HTR-8/SVneo (cell line): ENCODE results near the gene RAB30.
"Not testable (repeated sequence)": the region's sequence is repeated elsewhere in the genome, so short reads cannot be mapped to it uniquely, and the experiment has no call there.

Experiments
- DNase-seq: peaks from one replicate; pipeline ENCODE4 v3.0.0; 2011; ENCODE audit warnings: low spot score, mixed read lengths; ENCODE audit not compliant: insufficient read length
- FAIRE-seq: peaks from 2 replicates; lab custom pipeline; 2011; peaks lifted over from hg19 to GRCh38; lab: Jason Lieb, UNC

The RAB30 gene

DNA sequence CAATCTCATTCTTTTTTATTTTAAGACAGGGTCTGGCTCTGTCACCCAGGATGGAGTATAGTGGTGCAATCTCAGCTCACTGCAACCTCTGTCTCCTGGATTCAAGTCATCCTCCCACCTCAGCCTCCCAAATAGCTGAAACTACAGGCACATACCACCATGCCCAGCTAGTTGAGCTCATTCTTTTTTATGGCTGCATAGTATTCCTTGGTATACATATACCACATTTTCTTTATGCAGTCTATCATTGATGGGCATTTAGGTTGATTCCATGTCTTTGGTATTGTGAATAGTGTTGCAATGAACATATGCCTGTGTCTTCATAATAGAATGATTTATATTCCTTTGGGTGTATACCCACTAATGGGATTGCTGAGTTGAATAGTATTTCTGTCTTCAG, 109.7 kb downstream of the RAB30 start:
- not testable (repeated sequence) for FAIRE-seq

DNA sequence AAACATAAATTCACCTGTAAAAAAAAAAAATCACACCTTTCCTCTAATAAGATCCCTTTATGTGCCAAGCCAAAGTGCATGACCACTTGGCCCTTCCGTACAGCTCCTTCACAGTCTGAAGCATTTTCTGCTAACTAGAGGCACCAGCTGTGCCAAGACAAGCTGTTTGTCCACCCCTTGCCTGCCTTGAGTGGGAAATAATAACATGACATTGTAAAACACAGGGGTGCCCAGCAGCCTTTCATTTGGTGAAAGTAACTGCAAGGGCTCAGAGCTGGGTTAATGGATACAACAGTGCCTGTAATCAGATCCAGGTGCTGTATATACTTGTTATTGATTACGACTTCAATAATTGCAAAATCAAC, 110.9 kb downstream of the RAB30 start:
- FAIRE-seq (no peak), DNase-seq (no peak)

More for the DNA sequence above, 109.7 kb downstream of the RAB30 start:
- not testable (repeated sequence) for DNase-seq

DNA sequence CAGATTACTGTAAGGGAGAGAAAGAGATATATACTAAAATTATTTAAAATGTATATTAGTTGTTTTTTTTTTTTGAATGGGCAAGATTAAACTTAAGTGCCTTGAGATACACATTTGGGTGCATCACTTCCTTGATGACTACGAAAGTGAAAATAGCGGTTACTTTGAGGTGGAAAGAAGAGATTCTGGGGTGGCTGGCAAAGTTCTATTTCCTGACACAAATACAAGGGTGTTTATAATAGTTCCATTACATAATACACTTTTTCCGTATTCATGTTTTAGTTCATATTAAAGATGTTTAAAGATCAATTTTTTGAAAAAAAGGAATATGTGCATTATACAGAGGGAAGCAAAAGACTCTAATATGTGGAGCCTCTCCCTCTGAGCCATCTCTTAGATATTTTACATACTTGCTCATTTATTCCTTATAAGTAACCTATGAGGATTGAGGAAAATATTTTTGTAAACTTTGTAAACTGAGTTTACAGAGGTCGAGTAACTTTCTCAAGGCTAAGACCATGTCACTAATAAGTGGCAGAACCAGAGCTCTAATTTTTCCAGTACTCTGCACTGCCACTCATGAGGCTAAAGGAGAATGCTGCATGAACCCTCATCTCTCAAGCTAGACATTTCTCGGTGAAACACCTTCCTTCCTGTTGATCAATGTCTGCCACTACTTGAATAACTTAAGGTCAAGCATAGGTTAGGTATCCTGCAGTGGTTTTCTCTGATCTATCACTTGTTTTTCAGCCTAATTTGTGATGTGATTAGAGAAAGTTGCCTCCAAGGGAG, 111.5 kb downstream of the RAB30 start:
- DNase-seq, result no peak
- FAIRE-seq, result no peak

DNA sequence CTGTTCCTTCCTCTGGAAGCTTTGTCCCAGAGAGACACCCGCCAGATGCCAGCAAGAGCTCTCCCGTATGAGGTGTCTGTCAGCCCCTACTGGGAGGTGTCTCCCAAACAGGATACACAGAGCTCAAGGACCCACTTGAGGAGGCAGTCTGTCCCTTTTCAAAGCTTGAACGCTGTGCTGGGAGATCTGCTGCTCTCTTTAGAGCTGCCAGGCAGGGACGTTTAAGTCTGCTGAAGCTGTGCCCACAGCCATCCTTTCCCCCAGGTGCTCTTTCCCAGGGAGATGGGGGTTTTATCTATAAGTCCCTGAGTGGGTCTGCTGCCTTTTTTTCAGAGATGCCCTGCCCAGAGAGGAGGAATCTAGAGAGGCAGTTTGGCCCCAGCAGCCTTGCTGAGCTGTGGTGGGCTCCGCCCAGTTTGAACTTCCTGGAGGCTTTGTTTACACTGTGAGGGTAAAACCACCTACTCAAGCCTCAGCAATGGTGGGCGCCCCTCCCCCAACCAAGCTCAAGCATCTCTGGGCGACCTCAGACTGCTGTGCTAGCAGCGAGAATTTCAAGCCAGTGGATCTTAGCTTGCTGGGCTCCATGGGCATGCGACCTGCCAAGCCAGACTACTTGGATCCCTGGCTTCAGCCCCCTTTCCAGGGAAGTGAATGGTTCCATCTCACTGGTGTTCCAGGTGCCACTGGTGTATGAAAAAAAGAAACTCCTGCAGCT, 115.8 kb downstream of the RAB30 start:
- not testable (repeated sequence) for FAIRE-seq, DNase-seq

DNA sequence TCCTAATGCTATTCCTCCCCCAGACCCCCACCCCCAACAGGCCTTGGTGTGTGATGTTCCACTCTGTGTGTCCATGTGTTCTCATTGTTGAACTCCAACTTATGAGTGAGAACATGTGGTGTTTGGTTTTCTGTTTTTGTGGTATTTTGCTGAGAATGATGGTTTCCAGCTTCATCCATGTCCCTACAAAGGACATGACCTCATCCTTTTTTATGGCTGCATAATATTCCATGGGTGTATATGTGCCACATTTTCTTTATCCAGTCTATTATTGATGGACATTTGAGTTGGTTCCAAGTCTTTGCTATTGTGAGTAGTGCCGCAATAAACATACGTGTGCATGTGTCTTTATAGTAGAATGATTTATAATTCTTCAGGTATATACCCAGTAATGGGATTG, 121.2 kb downstream of the RAB30 start:
- DNase-seq, FAIRE-seq: not testable (repeated sequence)

DNA sequence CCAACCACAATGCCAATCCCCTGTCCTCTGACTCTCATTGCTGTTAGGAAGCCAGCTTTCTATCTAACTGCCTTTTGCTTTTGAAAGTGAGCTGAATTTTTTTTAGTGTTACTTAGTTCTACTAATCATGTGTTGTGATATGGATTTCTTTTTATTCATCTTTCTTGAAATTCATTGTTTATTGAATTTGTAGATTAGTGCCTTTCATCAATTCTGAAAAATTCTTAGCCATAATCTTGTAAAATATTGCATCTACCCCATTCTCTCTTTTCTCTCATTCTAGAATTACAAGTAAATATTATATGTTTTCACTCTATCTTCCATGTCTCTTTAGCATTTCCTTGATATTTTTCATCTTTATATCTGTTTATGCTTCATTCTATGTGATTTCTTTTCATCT, 122.3 kb downstream of the RAB30 start:
- no peak for DNase-seq
- no peak for FAIRE-seq

DNA sequence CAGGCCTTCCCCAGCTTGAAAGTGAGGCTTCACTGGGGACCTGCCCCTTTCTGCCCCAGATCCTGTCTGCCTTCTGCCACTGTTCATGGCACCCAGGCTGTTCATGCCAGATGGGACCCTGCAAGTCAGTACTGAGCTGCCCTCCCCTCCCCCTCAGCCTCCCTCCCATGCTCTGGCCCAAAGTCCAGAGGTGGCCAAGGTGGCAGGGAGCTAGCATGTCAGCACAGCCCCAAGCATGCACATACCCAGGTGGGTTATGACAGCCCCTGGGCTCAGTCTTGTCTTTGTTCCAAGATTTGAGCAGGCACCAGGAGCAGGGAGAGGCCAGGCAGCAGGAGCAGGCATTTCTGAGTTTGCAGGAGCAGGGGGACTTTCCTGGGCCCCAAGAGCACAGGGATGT, 126.0 kb downstream of the RAB30 start:
- FAIRE-seq (no peak), DNase-seq (no peak)

DNA sequence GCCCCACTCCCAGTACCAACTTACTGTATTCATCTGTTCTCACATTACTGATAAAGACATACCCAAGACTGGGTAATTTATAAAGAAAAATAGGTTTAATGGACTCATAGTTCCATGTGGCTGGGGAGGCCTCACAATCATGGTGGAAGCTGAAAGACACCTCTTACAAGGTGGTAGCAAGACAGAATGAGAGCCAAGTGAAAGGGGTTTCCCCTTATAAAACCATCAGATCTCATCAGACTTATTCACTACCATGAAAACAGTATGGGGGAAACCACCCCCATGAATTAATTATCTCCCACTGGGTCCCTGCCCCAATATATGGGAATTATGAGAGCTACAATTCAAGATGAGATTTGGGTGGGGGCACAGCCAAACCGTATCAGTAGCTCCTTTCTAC, 126.7 kb downstream of the RAB30 start:
- DNase-seq, FAIRE-seq: not testable (repeated sequence)

DNA sequence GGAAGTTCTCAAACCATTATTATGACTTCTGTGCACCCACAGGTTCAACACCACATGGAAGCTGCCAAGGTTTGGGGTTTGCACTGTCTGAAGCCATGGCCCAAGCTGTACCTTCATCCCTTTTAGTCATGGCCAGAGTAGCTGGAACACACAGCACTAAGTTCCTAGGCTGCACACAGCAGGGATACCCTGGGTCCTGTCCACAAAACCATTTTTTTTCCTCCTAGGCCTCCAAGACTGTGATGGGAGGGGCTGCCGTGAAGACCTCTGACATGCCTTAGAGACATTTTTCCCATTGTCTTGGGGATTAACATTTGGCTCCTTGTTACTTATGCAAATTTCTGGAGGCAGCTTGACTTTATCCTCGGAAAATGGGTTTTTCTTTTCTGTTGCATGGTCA, 127.5 kb downstream of the RAB30 start:
- DNase-seq (no peak), FAIRE-seq (no peak)

DNA sequence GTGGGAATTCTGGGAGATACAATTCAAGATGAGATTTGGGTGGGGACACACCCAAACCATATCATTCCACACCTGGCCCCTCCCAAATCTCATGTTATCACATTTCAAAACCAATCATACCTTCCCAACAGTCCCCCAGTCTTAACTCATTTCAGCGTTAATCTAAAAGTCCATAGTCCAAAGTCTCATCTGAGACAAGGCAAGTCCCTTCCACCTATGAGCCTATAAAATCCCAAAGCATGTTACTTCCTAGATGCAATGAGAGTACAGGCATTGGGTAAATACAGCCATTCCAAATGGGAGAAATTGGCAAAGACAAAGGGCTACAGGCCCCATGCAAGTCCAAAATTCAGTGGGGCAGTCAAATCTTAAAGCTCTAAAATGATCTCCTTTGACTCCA, 128.3 kb downstream of the RAB30 start:
- not testable (repeated sequence) for DNase-seq, FAIRE-seq

DNA sequence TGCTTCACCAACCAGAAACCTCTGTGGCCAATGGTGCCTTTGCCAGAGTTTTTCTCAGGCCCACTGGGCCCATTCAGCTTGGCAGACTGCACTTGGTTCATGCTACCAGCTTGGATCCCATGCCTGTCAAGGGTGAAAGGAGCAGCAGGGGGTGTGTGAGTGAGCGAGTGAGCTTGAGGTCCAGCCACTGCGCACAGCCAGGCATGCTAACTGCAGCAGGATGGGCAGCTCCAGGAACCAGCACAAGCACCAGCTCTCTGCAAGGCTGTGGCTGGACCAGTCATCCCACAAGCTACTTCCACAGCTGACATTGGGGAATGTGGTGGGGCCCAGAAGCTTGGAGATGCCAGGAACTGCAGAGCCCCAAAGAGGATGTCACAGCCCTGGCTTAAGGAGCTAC, 129.3 kb downstream of the RAB30 start:
- DNase-seq (no peak), FAIRE-seq (no peak)

DNA sequence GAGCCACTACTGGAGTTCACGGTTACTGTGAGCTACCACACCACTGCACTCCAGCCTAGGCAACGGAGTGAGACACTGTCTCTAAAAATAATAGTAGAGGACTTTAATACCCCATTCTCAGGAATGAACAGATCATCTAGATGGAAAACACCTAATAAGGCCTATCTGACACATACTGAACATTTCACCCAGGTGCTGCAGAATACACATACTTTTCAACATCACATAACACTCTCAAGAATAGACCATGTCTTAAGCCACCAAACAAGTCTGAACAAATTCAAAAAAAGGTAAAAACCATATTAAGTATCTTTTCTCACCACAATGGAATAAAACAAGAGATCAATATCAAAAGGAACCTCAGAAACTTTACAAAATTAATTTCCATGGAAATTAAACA, 132.2 kb downstream of the RAB30 start:
- DNase-seq (no peak), FAIRE-seq (no peak)

DNA sequence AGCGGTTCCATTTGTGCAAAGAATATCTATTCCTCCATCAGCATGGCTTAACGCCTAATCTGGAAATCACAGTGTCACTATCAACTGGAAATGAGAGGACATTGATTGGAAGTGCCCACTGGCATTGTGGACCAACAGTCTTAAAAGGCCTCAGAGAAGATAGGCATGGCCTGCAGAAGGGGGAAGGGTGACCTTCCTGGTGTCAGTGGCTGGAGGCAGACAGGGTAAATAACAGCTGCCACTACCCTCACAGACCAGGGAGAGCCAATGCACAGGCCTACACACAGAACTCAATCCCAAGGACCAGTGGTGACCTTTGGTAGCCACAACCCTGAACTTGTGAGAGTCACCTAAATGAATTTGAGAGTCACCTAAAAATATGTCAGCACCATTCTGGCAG, 134.1 kb downstream of the RAB30 start:
- FAIRE-seq, result no peak

DNA sequence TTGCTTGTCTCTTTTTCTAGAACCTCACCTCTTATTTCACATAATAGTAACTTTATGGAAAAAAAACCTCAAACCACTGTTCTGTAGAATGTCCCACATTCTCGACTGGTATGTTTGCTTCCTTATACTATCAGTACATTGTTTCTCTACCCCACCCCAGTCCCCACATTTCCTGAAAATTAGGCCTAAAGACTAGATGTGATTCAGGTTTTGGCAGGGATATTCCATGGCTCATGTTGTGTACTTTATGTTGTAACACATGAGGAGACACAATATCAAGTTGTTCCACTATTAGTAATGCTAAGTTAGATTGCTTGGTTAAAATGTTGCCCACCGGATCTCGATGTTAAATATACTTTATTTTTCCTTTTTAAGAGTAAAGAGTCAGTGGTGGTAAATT, 135.4 kb downstream of the RAB30 start:
- DNase-seq (no peak), FAIRE-seq (no peak)

More for the DNA sequence above, 134.1 kb downstream of the RAB30 start:
- DNase-seq, result no peak

DNA sequence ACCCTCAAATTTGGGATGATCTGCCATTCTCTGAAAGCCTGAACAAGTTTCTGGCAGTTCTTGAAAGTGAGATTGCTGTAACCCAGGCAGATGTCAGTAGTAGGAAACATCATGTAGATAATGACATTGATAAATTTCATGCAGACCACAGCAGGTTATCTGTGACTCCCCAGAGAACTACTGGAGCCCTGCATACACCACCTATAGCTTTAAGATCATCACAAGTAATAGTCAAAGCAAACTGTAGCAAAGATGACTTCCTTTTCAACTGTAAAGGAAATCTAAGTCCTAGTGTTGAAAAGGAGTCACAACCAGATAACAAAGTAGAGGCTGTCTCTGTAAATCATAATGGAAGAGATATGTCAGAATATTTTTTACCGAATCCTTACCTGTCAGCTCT, 139.1 kb downstream of the RAB30 start:
- FAIRE-seq, result no peak

DNA sequence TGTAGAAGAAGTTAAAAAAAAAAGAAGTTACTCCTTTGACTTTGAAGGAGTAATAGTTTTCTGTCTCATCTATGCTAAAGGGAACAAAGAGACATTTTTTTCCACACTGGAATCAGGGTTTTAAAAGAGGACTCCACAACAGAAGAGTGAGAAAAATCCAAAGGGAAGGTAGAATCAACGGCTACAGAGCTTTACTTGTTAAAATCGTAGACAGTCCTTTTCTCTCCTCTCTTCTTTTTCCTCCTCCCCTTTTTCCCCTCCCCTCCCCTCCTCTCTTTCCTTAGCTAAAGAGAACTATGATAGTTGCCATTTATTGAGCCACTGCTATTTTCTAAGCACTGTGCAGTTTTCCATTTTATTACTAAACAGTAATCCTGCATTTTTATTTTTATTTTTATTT, 141.0 kb downstream of the RAB30 start:
- FAIRE-seq (no peak), DNase-seq (no peak)

More for the DNA sequence above, 139.1 kb downstream of the RAB30 start:
- no peak for DNase-seq

DNA sequence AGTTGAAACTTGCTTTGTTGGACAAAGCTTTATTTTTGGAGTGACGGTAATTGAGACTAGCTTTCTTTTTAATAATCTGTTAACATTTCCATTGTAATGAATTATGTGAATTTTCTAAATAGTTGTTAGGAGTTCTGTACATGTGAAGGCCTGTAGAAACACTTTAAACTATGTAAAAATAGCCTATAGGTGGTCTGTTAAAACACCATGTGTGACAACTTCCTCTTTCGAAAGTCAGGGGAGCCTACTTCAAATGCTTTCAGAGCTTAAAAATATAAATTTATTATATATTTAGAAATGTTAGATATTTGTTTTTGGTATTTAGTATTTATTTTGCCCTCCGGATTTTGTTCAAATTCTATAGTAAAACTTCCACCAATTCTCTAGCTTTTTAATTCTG, 141.5 kb downstream of the RAB30 start:
- FAIRE-seq (no peak), DNase-seq (no peak)

DNA sequence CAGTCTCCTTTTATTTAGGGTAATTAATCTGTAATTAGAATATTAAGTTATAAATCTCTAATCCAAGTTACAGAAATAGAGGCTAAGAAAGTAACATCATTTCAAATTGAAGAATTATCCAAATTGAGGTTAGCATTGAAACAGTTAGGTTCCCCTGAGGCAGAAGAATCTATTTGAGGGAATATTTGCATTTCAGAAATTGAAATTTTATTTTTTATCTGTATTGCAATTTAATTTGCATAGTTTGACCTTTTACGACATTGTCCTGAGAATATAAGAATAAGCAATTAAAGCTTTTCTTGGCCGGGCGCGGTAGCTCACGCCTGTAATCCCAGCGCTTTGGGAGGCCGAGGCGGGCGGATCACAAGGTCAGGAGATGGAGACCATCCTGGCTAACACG, 142.6 kb downstream of the RAB30 start:
- DNase-seq (no peak), FAIRE-seq (no peak)

DNA sequence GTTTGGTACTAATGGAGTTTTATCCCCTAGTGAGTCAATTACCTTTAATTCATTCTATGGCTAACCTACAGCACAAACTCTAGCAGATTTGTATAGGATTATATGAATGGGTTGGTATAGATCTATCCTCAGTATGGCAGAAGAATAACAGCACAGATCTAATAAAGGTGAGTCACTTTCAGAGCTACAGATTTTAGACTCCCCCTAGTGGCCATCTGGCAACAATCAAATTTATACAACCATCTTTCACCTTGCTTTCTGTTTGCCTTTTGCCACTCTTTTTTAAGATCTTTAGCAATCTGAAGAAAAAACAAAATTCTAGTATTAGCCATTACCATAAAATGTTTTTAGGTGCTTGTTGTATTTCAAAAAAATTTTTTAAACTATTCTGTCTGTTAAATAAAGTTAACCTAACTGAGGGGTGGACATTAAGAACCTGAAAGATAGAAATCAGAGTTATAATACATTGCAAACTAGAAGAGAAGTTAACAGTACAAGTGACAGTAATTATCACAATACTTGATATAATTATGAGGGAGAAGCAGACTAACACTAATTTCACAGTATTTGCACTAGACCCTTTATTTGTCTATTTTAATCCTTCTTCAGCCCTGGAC, 144.3 kb downstream of the RAB30 start:
- FAIRE-seq (no peak), DNase-seq (peak; percentile 69)

DNA sequence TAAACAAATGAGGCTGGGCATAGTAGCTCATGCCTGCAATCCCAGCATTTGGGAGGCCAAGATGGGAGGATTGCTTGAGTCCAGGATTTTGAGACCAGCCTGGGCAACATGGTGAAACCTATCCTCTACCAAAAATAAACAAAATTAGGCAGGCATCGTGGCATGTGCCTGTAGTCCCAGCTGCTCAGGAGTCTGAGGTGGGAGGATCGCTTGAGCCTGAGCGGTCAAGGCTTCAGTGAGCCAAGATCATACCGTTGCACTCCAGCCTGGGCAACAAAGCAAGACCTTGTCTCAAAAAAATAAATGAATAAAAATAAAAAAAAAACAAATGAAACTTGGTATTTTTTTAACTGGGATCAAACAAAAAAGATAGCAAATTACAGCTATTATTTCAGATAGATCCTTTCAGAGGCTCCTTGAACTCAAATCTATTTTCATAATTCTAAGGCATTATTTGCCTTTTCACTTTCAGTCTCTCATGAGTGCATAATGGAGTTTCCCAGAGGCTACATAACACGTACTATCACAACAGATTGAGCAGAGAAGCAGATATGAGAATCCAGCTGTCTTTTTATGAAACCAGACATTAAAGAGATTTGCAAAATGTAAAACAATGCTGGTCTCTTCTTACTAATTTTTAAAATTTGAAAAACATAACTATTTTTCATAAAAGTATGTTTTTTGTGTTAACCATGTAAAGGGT, 147.0 kb downstream of the RAB30 start:
- FAIRE-seq (no peak), DNase-seq (no peak)
